Urothelium cell line (cell line): Measurements from ENCODE around the gene MYH9.
"Not testable (repeated sequence)": the region's sequence is repeated elsewhere in the genome, so short reads cannot be mapped to it uniquely, and the experiment has no call there.

Experiments used
- DNase-seq: peaks from one replicate; pipeline ENCODE4 v3.0.0; 2011; ENCODE audit warnings: low spot score, mixed read lengths
- FAIRE-seq: peaks from 2 replicates; lab custom pipeline; 2011; peaks lifted over from hg19 to GRCh38; lab: Jason Lieb, UNC

Gene MYH9

DNA sequence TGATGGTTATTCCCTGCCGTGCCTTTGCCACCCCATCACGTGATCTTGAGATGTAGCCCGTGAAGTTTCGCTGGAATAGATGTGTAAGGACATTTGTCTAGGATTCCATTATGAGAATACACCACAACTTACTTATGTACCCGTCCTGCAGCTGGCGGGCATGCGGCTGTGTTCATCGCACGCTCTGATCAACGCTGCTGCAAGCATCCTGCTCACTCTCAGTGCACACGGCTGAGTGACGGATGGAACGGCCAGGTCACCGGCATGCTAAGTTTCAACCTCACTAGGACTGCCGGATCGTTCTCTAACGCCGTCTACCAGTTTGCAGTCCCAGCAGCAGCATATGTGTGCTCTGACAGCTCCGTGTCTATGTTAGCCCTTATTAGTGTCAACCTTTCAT, 90.2 kb downstream of the MYH9 start:
- peak; percentile 67 for FAIRE-seq
- DNase-seq: no peak

- no peak for DNase-seq
- no peak for FAIRE-seq
These were observed 91.1 kb downstream of the MYH9 start for GRCh38 chr22:36296690-36297089.

GRCh38 chr22:36295247-36295646, 92.5 kb downstream of the MYH9 start:
- no peak for FAIRE-seq
- DNase-seq: no peak

GRCh38 chr22:36294801-36295200, 93.0 kb downstream of the MYH9 start:
- DNase-seq: no peak
- no peak for FAIRE-seq

DNA sequence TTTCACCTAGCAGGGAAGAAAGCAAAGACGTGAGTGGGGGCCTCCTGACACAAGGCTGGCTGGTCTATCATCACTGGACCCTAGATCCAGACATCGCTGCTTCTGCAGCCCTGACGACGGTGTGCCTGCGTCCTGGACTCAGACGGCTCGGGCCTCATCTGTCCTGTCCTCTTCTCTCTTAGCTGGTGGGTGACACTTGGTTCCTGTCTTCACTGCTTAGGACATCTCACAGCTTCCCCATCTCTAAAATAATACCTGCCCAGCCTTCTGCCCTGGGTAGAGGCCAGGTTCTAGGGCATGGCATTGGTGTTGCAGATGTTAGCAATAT, 93.5 kb downstream of the MYH9 start:
- DNase-seq (no peak), FAIRE-seq (no peak)

GRCh38 chr22:36293606-36294292, 94.0 kb downstream of the MYH9 start:
- no peak for FAIRE-seq
- DNase-seq: no peak

DNA sequence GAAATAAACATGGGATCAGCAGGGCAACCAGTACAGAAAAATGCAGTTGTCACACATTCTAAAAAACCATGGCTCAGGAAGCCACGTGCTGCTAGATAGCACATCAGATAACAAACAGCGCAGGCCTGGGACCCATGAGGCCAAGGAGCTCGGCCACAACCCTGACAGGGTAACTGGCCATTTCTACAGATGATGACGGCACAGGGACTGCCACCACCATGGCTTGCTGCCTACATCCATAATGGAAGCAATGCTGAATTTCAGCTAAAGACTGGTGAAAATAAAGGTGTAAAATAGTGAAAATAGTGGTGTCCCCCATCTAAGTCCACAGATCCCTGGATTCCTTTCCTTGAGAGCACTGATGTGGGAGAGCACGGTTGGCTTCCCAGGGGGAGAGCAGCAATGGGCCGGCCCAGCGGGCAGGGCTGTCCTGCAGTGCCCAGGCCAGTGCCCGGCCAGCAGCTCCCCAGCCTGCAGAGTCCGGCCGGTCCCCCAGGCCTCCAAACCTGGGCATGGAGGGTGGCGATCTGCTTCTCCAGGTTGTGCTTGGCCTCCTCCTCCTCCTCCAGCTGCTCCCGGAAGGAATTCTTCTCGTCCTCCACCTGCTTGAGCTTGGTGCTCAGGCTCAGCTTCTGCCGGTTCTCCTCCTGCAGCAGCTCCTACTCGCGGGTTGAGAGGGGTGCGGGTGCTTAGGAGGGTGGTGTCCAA, 94.8 kb downstream of the MYH9 start:
- FAIRE-seq: no peak

GRCh38 chr22:36291831-36292740, 95.7 kb downstream of the MYH9 start:
- no peak for DNase-seq
- FAIRE-seq: peak; percentile 48

More for the DNA sequence above, 94.8 kb downstream of the MYH9 start:
- no peak for DNase-seq

DNA sequence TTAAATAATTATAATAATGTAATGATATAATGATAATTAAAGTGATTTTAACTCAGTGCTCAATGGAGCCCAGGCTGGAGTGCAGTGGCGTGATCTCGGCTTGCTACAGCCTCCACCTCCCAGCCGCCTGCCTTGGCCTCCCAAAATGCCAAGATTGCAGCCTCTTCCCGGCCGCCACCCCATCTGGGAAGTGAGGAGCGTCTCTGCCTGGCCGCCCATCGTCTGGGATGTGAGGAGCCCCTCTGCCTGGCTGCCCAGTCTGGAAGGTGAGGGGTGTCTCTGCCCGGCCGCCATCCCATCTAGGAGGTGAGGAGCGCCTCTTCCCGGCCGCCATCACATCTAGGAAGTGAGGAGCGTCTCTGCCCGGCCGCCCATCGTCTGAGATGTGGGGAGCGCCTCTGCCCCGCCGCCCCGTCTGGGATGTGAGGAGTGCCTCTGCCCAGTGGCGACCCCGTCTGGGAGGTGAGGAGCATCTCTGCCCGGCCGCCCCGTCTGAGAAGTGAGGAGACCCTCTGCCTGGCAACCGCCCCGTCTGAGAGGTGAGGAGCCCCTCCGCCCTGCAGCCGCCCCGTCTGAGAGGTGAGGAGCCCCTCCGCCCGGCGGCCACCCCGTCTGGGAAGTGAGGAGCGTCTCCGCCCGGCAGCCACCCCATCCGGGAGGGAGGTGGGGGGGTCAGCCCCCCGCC, 97.2 kb downstream of the MYH9 start:
- FAIRE-seq, DNase-seq: not testable (repeated sequence)

DNA sequence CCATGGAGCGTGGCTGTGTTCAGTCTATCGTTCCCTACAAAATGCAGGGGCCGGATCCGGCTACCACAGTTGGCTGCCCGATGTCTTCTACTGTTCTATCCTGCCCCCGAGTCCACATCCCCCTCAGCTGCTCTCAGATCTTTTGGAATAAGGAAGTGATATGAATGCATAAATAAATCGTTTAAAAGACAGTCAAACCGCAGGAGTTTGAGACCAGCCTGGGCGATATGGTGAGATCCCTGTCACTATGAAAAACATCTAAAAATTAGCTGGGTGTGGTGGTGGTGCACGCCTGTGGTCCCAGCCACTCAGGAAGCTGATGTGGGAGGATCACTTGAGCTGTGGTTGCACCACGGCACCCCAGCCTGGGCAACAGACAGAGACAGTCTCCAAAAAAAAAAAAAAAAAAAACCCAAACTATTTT, 97.8 kb downstream of the MYH9 start:
- not testable (repeated sequence) for DNase-seq, FAIRE-seq

- FAIRE-seq (peak; percentile 79), DNase-seq (no peak)
These were observed 98.3 kb downstream of the MYH9 start for GRCh38 chr22:36289406-36289870.

GRCh38 chr22:36288571-36289405, 99.0 kb downstream of the MYH9 start:
- FAIRE-seq (no peak), DNase-seq (no peak)

- no peak for DNase-seq
- FAIRE-seq: no peak
These were observed 99.8 kb downstream of the MYH9 start for GRCh38 chr22:36287881-36288515.

GRCh38 chr22:36286096-36286957, 101.4 kb downstream of the MYH9 start:
- peak; percentile 35 for FAIRE-seq

GRCh38 chr22:36285545-36285944, 102.2 kb downstream of the MYH9 start:
- DNase-seq (no peak), FAIRE-seq (no peak)

More at GRCh38 chr22:36286096-36286957, 101.4 kb downstream of the MYH9 start:
- peak; percentile 88 for DNase-seq

GRCh38 chr22:36285017-36285416, 102.8 kb downstream of the MYH9 start:
- DNase-seq (no peak), FAIRE-seq (no peak)

GRCh38 chr22:36284171-36284571, 103.6 kb downstream of the MYH9 start:
- no peak for DNase-seq
- no peak for FAIRE-seq

DNA sequence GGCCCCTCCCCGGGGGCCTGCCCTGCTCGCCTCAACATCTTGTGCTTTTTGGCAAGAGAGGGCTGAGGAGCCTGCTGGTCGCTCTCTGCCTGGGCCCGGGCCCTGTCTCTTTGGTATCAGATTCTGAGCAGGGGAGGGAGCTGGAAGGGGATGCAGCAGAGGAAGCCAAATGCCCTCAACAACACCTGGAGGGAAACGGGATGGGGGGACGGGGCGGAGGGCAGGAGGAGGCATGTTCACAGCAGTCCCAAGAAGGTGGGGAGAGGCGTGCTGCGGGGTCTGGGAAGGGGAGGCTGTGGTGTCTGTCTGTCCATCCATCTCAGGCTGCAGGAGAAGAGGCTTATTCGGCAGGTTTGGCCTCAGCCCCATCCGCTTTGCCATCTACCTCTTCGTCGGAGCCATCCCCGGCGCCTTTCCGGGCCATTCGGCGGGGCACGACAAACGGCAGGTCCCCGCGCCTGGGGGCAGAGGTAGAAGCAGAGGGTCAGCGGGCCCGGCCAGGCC, 105.4 kb downstream of the MYH9 start:
- peak; percentile 23 for FAIRE-seq
- DNase-seq: no peak
